Kidney (tissue), 14 donors: ENCODE measurements around the gene DLL3. TPM values are rescaled to one million over a fixed set of nuclear protein-coding genes. Genes with fewer than 3 reads are reported as not detected.

Source experiments
- DNase-seq, 5 donors: peaks; one replicate each; pipeline ENCODE4 v3.0.0-alpha.2; 2013 to 2020
- FAIRE-seq: peaks from 2 replicates; lab custom pipeline; 2012; peaks lifted over from hg19 to GRCh38; lab: Jason Lieb, UNC
- H3K27ac ChIP-seq, 2 donors: one replicate each; pipeline ENCODE4 v1.7.0; 2013; ENCODE audit warnings: low read depth in 2 of 2, low read length in 2 of 2, inconsistent platforms in 1 of 2
- H3K27me3 ChIP-seq: one replicate; pipeline ENCODE4 v1.7.1; 2013; ENCODE audit warnings: low read length, inconsistent platforms; ENCODE audit not compliant: control insufficient read depth, insufficient read depth
- H3K36me3 ChIP-seq, 3 donors: one replicate each; pipeline versions ENCODE4 v1.7.0 to v1.7.1; 2013; ENCODE audit warnings: low read length in 3 of 3, control low read depth in 1 of 3, inconsistent platforms in 1 of 3; ENCODE audit not compliant: insufficient read depth in 3 of 3, control insufficient read depth in 2 of 3
- H3K4me1 ChIP-seq, 3 donors: one replicate each; pipeline versions ENCODE4 v1.7.0 to v1.7.1; 2013; ENCODE audit warnings: low read length in 3 of 3, inconsistent platforms in 1 of 3, low read depth in 1 of 3; ENCODE audit not compliant: control insufficient read depth in 2 of 3, insufficient read depth in 2 of 3
- H3K4me3 ChIP-seq, 3 donors: one replicate each; pipeline versions ENCODE4 v1.7.0 to v1.8.1; 2013; ENCODE audit warnings: low read length in 3 of 3, control low read depth in 1 of 3, inconsistent platforms in 1 of 3
- H3K9ac ChIP-seq, 3 donors: one replicate each; pipeline versions ENCODE4 v1.7.0 to v1.7.1; 2013; ENCODE audit warnings: low read length in 3 of 3, control low read depth in 1 of 3, inconsistent platforms in 1 of 3
- H3K9me3 ChIP-seq, 3 donors: one replicate each; pipeline versions ENCODE4 v1.7.0 to v1.7.1; 2013; ENCODE audit warnings: low read length in 3 of 3, control low read depth in 1 of 3, inconsistent platforms in 1 of 3; ENCODE audit not compliant: control insufficient read depth in 2 of 3, insufficient read depth in 1 of 3
- intact Hi-C: fragments of 100-400 bp; cut with DNase I; formaldehyde crosslinking; loops from one replicate; pipeline ENCODE4 v1.11.1; 2022
- polyA plus RNA-seq: library from polyadenylated mRNA; stranded (reverse); fragments of 350-450 nt; fragmentation: Illumina TruSeq; extraction: RNeasy Lipid Tissue Mini Kit (QIAGEN cat#74804); gene quantifications from one replicate; pipeline ENCODE4 v1.2.3, GENCODE V29; 2014; ENCODE audit warnings: low read depth, low replicate concordance; ENCODE audit not compliant: insufficient read depth
- total RNA-seq: library from RNA; stranded (reverse); fragmentation: NEBNext Ultra II Directional; extraction: Animal tissue kit (Norgen Biotek cat#: 25700); gene quantifications from one replicate; pipeline ENCODE4 v1.2.1, GENCODE V29; 2021
- TF ChIP-seq, protein P1 (sequence below): IDR thresholded peaks from 3 replicates; pipeline ENCODE4 v1.5.1; 2012; ENCODE audit warnings: mild to moderate bottlenecking, moderate library complexity, borderline replicate concordance; ENCODE audit not compliant: insufficient read depth; ENCODE audit errors: extremely low read depth
- donor health status: control.
- donor health status: control.
- donor health status: control.
- donor health status: control.
- donor health status: control.
- donor health status: DM: yes; HTN: yes; CAD: no.
- donor health status: Normal renal cell carcinoma (clear cell type).

The DLL3 gene
- total and polyA plus RNA-seq, 2 donors from 2014 or later: 0.13 to 0.17 TPM

DNA sequence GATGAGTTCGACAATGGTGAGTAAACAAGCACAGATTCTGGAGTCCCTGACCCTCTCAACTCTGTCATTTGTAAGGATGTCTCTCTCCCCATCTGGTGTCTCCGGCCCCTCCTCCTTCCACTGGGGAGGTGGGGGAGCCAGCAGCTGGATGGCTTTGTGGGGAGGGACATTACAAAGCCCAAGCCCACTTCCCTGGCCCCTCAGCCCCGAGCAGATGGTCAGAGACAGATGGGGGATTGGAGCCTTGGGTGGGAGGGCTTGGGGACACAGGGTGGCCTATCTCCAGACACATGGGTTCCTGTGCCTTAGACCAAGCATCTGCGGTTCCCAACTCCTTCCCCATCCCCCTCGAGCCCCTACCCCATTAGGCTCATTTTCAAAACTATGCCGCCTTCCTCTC is 15.6 kb upstream of the DLL3 start:
- H3K27ac ChIP-seq: no peak overlapping the region
- H3K36me3 ChIP-seq: peaks cover 0 to 24% (median 13%) of the 10 kb centered on the region in 3 donors
- no peak overlapping the region for H3K4me3 ChIP-seq
- no peak for DNase-seq
- intact Hi-C loops: no loop called here
- H3K9ac ChIP-seq: no peak overlapping the region
- no peaks in the 10 kb centered on the region for H3K9me3 ChIP-seq
- FAIRE-seq: no peak
- H3K4me1 ChIP-seq: peaks cover 0 to 14% (median 0%) of the 10 kb centered on the region in 3 donors
- no peaks in the 10 kb centered on the region for H3K27me3 ChIP-seq
- TF ChIP-seq, protein P1, sequence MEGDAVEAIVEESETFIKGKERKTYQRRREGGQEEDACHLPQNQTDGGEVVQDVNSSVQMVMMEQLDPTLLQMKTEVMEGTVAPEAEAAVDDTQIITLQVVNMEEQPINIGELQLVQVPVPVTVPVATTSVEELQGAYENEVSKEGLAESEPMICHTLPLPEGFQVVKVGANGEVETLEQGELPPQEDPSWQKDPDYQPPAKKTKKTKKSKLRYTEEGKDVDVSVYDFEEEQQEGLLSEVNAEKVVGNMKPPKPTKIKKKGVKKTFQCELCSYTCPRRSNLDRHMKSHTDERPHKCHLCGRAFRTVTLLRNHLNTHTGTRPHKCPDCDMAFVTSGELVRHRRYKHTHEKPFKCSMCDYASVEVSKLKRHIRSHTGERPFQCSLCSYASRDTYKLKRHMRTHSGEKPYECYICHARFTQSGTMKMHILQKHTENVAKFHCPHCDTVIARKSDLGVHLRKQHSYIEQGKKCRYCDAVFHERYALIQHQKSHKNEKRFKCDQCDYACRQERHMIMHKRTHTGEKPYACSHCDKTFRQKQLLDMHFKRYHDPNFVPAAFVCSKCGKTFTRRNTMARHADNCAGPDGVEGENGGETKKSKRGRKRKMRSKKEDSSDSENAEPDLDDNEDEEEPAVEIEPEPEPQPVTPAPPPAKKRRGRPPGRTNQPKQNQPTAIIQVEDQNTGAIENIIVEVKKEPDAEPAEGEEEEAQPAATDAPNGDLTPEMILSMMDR: no peak

GRCh38 chr19:39489756-39490155 is 9.0 kb upstream of the DLL3 start:
- TF ChIP-seq, protein P1: no peak
- FAIRE-seq (no peak), DNase-seq (no peak)
- Histone ChIP-seq H3K9me3 (no peaks in the 10 kb centered on the region), H3K27ac (no peak overlapping the region), H3K36me3 (peaks cover 0 to 39% (median 27%) of the 10 kb centered on the region in 3 donors), H3K27me3 (no peaks in the 10 kb centered on the region), H3K4me3 (no peak overlapping the region), H3K4me1 (no peaks in the 10 kb centered on the region), H3K9ac (no peak overlapping the region)
- intact Hi-C loops: no loop called here

- H3K36me3 ChIP-seq: peaks cover 0 to 20% (median 18%) of the 10 kb centered on the region in 3 donors
- no peak overlapping the region for H3K9ac ChIP-seq
- FAIRE-seq: no peak
- TF ChIP-seq, protein P1: no peak
- H3K27me3 ChIP-seq: no peaks in the 10 kb centered on the region
- no peak overlapping the region for H3K4me3 ChIP-seq
- intact Hi-C loops: no loop called here
- no peaks in the 10 kb centered on the region for H3K4me1 ChIP-seq
- H3K9me3 ChIP-seq: no peaks in the 10 kb centered on the region
- no peak for DNase-seq
- no peak overlapping the region for H3K27ac ChIP-seq
These were observed 6.5 kb upstream of the DLL3 start for GRCh38 chr19:39492225-39492624.

GRCh38 chr19:39492788-39493187 is 6.0 kb upstream of the DLL3 start:
- no peak for DNase-seq
- H3K27me3 ChIP-seq: no peaks in the 10 kb centered on the region
- TF ChIP-seq, protein P1: no peak
- no peak overlapping the region for H3K4me3 ChIP-seq
- H3K9ac ChIP-seq: no peak overlapping the region
- no peak overlapping the region for H3K27ac ChIP-seq
- peaks cover 0 to 18% (median 18%) of the 10 kb centered on the region in 3 donors for H3K36me3 ChIP-seq
- H3K9me3 ChIP-seq: no peaks in the 10 kb centered on the region
- intact Hi-C loops: no loop called here
- no peak for FAIRE-seq
- H3K4me1 ChIP-seq: no peaks in the 10 kb centered on the region
